GM18909 (cell line): ENCODE data around the gene ABCG4.

Source experiments
- ATAC-seq: cut with Tn5 transposase; IDR thresholded peaks from one replicate; pipeline ENCODE4 v1.9.1; 2021; ENCODE audit warnings: mild to moderate bottlenecking; ENCODE audit not compliant: unreplicated experiment, poor library complexity

The ABCG4 gene

DNA sequence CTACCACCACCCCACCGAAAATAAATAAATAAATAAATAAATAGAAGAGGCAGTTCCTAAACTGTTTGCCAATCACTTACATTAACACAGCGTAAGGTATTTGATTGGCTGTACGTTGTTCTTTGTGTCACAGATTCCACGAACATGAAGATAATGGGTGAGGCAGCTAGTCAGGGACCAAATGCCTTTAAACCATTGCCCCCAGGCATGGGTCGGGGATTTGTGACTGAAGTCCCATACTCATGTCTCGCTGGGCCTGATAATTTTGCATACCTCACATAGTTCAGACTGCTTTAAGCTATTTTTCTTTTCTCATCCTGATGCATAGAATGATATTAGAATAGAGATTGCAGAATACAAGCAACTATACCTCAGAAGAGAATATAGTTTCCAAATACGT, 53.7 kb downstream of the ABCG4 start:
- no peak for ATAC-seq

DNA sequence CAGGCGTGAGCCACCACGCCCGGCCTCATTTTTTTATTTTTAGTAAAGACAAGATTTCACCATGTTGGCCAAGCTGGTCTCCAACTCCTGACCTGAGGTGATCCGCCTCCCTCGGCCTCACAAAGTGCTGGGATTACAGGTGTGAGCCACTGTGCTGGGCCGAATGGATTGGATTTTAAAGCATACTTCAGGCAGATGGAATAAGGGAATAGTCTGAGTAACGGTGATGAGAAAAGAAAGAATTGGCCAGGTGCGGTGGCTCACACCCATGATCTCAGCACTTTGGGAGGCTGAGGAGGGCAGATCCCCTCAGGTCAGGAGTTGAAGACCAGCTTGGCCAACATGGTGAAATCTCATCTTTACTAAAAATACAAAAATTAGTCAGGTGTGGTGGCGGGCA, 55.2 kb downstream of the ABCG4 start:
- ATAC-seq: no peak

DNA sequence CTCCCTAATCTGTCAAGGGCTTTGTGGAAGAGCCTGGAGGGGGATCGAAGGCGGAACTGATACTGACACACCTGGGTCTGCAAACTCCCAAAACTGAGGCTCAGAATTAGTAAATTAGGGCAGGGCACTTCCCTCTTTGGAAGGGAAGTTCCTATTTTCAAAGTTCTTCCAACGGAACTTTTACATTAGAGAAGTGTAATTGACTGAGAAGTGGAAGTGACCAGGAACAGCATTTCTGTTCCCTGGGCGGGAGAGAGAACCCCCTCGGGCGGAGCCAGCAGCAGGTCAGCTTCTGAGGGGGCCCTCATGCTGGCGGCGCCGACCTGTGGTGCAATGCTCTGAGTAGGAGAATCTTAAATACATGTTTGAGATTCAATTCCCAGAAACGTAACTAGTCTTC, 56.2 kb downstream of the ABCG4 start:
- ATAC-seq: no peak

DNA sequence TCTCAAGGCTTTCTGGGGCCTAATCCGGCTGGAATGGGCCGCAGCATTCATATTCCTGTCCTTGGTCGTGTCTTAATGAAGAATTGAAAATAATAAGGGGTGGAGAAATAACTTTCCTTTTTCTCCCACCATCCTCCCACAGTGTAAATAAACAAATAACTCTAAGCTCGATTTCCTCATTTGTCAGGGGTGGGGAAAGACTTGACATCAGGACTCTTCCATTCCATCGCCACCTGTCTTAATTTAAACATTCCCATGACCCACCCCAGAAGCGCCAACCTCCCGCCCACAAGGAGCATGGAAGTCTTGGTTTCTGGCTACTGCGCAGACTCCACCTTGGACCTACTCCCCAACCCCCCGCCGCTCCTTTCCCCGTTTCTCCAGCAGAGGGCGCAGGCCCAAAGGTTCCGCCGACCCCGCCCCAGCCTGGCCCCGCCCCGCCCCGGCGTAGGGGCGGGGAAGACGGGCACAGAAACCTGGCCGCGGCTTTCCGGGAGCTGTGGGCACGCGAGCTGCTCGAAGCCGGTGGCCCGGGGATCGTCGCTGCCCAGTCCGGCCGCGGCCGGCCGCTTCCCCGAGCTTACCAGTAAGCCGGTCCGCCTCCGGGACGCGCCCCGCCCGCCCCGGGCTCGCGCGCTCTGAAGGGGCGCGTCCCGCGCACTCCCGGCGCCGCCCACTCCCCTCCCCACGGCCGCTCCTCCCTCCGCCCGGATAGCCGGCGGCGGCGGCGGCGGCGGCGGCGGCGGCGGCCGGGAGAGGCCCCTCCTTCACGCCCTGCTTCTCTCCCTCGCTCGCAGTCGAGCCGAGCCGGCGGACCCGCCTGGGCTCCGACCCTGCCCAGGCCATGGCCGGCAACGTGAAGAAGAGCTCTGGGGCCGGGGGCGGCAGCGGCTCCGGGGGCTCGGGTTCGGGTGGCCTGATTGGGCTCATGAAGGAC, 57.0 kb downstream of the ABCG4 start, which contains the start of gene CBL:
CBL (plus strand) TSS at position 766 of the 937 bp plus-strand sequence; CDS start at position 845, 79 bp downstream.
- ATAC-seq: peak; percentile 83

DNA sequence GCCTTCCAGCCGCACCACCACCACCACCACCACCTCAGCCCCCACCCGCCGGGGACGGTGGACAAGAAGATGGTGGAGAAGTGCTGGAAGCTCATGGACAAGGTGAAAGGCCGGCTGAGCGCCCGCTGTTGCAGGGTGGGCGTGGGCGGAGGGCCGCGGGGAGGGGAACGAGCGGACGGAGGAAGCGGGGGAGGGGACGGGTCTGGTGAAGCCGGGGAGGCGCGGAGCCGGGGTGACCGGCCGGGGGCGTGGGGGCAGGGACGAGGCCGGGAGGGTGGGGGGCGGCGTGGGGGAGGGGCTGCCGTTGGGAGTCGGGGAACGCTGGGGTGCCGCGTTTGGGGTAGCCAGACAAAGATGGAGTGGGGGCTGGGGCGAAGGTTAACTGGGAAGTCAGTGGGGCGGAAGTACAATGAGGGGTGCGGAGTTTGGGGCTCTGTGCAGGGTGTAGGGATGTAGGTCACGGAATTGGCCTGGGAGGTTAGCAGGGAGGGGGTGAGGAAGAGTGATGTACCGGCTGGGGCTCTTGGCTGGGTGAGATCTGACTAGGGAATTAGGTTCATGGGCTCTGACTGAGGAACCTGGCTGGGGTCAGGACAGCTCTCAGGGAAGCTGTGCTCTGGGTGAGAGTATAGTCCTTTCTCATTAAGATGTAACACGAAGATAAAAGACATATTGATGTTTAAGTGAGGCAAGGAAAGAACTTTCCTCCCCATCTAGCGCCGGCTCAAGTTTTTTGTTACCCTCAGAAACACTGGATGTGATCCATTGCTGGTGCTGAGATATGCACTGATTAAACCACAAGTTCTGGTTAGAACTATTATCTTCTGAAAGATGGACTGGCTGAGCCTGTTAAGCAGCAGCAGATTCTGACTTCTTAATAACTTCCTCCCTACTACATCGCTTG, 57.9 kb downstream of the ABCG4 start:
- peak; percentile 25 for ATAC-seq

DNA sequence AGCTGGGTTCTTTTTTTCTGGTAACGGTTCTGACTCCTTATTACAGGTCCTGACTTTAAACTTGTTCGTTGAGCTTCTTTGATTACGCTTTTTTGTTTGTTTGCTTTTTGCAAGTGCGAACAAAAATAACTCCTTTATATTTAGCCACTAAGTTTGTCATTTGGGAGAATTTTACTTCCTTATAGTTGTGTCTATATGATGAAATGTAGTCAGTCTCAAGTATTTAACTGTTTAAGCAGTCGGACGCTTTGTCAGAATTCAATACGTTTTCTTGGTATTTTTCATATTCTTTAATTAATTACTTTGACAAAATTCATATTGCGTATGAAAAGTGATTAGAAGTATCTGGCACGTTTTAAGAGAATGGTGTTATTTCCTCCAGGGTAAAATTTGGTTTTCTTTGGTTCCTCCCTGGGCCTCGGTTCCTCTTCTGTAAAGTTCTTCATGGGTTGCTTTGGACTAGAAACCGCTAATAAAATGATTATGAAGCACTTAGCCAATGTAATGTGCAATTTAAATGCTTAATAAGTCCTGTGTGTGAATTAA, 58.6 kb downstream of the ABCG4 start:
- no peak for ATAC-seq

DNA sequence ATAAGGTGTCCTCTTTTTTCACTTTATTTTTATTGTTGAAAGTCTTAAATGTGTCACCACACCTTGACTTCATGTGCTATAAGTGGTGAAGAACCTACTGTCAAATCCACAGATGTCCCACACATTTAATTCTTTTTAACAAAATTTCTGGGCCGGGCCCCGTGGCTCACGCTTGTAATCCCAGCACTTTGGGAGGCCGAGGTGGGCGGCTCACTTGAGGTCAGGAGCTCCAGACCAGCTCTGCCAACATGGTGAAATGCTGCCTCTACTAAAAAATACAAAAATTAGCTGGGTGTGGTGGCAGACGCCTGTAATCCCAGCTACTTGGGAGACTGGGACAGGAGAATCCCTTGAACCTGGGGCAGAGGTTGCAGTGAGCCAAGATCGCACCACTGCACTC, 60.3 kb downstream of the ABCG4 start:
- ATAC-seq: no peak

DNA sequence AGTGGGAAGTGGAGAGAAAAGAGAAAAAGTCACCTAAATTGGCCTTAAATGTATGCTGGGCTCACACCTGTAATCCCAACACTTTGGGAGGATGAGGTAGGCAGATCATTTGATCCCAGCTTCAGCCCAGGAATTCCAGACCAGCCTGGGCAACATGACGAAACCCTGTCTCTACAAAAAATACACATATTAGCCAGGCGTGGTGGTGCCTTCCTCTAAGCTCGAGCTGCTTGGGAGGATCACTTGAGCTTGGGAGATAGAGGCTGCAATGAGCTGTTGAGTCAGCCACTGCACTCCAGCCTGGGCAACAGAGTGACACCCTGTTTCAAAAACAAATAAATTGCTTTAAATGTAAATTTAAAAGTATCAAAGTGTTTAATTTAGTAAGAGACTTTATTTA, 61.2 kb downstream of the ABCG4 start:
- ATAC-seq: no peak
